ENCODE measurements around the gene MPRIP.

GRCh38 chr17:17077101-17077500, 34.8 kb downstream of the MPRIP start:
- no peak for TF ChIP-seq POLR2A (IDR thresholded peaks at IDR 0.05)
- TF ChIP-seq CTCF (IDR thresholded peaks at IDR 0.05) = no peak
